ENCODE measurements around the gene MPPE1. TPM values are rescaled to one million over a fixed set of nuclear protein-coding genes. Genes with fewer than 3 reads are reported as not detected.
A peak's percentile ranks its signal among the peaks of the same experiment; 100 is the strongest.

Gene MPPE1
- total RNA-seq, 1 experiment from 2014 or later = 21.4 TPM

- TF ChIP-seq ATF3 (IDR thresholded peaks at IDR 0.05) (no peak), ELF1 (IDR thresholded peaks at IDR 0.05; ENCODE audit: borderline replicate concordance, low read depth) (peak; percentile 87), RAD21 (IDR thresholded peaks at IDR 0.05; ENCODE audit: low read depth) (no peak), CEBPB (IDR thresholded peaks at IDR 0.05; ENCODE audit: low read depth) (no peak), POLR2A (IDR thresholded peaks at IDR 0.05; ENCODE audit: borderline replicate concordance, extremely low read depth, insufficient read depth, insufficient read length) (peak; percentile 84), TCF7L2 (IDR thresholded peaks at IDR 0.05; ENCODE audit: borderline replicate concordance, extremely low read depth, insufficient read depth, insufficient read length) (no peak)
Measured at GRCh38 chr18:11908182-11909060, at the start of gene MPPE1 (continued).

DNA sequence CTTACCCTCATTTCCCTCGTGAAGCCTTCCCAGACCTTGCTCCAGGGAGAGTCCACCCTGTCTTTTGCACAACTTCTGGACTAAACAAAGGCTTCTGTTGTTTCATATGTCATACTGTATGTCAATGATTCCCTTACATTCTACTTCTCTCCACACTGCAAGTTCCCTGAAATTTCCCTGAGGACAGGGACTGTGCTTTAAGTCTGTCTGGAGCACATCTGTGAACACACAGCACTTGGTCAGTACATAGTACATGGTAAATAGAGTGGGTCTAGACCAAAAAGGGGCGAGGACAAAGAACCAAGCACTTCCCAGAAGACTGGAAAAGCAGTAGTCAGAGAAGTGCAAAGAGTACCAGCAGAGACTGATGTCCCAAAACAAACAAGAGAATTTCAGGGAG lies 49.5 kb upstream of the MPPE1 start:
- ChIA-PET CTCF (no interaction called here), POLR2A (no interaction called here), RAD21 (ENCODE audit: low non-redundant PET in 1 of 2, low total read pairs in 2 of 2, uncharacterized antibody in 2 of 2, unreplicated experiment in 2 of 2) (no interaction called here)
- no peak overlapping the region for H3K9ac ChIP-seq (ENCODE audit: low read length)
- H3K4me3 ChIP-seq (replicated peaks in 1 of 2; ENCODE audit: low read depth in 1 of 2, low read length in 2 of 2) = no peak overlapping the region
- no TSS peak for BruUV-seq (replicated peaks)
- no peak overlapping the region for H3K27ac ChIP-seq (ENCODE audit: low read depth, low read length)
- no peak for DNase-seq (ENCODE audit: low read depth, low spot score)
- no peak for ATAC-seq
- no peaks in the 10 kb centered on the region for H3K36me3 ChIP-seq (ENCODE audit: control insufficient read depth in 1 of 2, insufficient read depth in 2 of 2, low read length in 2 of 2)
- H4K20me1 ChIP-seq (ENCODE audit: insufficient read depth) = no peaks in the 10 kb centered on the region
- intact Hi-C loops (cut with micrococcal nuclease) = no loop called here
- H3K9me2 ChIP-seq (ENCODE audit: insufficient read depth) = no peaks in the 10 kb centered on the region
- no peak overlapping the region for H3K4me2 ChIP-seq (ENCODE audit: low read length)
- peaks cover 8 to 19% of the 10 kb centered on the region in 2 experiments for H3K4me1 ChIP-seq (ENCODE audit: control insufficient read depth in 1 of 2, insufficient read depth in 2 of 2, low read length in 2 of 2)
- no peak overlapping the region for H2AFZ ChIP-seq (ENCODE audit: low read depth, low read length, poor library complexity, severe bottlenecking)
- no peak for TF ChIP-seq RAD21 (IDR thresholded peaks at IDR 0.05; ENCODE audit: low read depth)
- TF ChIP-seq CEBPB (IDR thresholded peaks at IDR 0.05; ENCODE audit: low read depth) = no peak
- peaks cover 9 to 10% of the 10 kb centered on the region in 2 experiments; a peak in 2 of 4 replicates for H3K9me3 ChIP-seq (ENCODE audit: control insufficient read depth in 1 of 2, insufficient read depth in 1 of 2, low read depth in 1 of 2, low read length in 2 of 2)
- no peaks in the 10 kb centered on the region for H3K79me2 ChIP-seq (ENCODE audit: insufficient read depth, low read length)
- no peaks in the 10 kb centered on the region for H3K27me3 ChIP-seq (ENCODE audit: insufficient read depth, low read length)

All from HCT116 (cell line).